ENCODE data around the gene DCLK2. TPM values are rescaled to one million over a fixed set of nuclear protein-coding genes. Genes with fewer than 3 reads are reported as not detected.

Gene DCLK2
- total and polyA plus RNA-seq, 2 of the 13 experiments (the other 11 are each of a cell fraction or from before 2014, with no cell fraction given), result not detected

DNA sequence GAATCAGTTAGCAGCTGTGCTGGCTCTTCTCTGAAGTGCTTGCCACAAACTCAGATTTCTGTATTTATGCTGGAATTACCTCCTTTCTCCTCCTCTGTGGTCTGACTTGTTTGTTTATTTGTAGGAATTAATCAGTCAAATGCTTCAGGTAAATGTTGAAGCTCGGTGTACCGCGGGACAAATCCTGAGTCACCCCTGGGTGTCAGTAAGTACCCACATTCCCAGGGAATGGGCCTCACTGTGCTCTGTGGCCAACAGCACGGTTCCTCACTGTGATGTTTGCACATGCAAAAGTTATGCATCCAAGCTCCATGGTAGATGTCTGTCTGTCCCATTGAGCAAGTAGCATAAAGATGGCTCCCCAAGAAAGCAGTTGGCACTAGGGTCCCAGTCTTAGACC lies 169.9 kb downstream of the DCLK2 start (continued):
- TF ChIP-seq, protein P1, sequence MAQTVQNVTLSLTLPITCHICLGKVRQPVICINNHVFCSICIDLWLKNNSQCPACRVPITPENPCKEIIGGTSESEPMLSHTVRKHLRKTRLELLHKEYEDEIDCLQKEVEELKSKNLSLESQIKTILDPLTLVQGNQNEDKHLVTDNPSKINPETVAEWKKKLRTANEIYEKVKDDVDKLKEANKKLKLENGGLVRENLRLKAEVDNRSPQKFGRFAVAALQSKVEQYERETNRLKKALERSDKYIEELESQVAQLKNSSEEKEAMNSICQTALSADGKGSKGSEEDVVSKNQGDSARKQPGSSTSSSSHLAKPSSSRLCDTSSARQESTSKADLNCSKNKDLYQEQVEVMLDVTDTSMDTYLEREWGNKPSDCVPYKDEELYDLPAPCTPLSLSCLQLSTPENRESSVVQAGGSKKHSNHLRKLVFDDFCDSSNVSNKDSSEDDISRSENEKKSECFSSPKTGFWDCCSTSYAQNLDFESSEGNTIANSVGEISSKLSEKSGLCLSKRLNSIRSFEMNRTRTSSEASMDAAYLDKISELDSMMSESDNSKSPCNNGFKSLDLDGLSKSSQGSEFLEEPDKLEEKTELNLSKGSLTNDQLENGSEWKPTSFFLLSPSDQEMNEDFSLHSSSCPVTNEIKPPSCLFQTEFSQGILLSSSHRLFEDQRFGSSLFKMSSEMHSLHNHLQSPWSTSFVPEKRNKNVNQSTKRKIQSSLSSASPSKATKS (CRISPR knock-in tag; IDR thresholded peaks at IDR 0.05), result no peak
- no peak for TF ChIP-seq SKI (IDR thresholded peaks at IDR 0.05; ENCODE audit: partially characterized antibody)
- TF ChIP-seq ZNF549 (CRISPR knock-in tag; IDR thresholded peaks at IDR 0.05), result no peak
- TF ChIP-seq PAX8 (CRISPR knock-in tag; IDR thresholded peaks at IDR 0.05; ENCODE audit: borderline replicate concordance), result no peak
- no peak for TF ChIP-seq MBD4 (IDR thresholded peaks at IDR 0.05; ENCODE audit: borderline replicate concordance, low read length)
- no peak for TF ChIP-seq ZNF564 (CRISPR knock-in tag; IDR thresholded peaks at IDR 0.05)
- TF ChIP-seq, protein P2, sequence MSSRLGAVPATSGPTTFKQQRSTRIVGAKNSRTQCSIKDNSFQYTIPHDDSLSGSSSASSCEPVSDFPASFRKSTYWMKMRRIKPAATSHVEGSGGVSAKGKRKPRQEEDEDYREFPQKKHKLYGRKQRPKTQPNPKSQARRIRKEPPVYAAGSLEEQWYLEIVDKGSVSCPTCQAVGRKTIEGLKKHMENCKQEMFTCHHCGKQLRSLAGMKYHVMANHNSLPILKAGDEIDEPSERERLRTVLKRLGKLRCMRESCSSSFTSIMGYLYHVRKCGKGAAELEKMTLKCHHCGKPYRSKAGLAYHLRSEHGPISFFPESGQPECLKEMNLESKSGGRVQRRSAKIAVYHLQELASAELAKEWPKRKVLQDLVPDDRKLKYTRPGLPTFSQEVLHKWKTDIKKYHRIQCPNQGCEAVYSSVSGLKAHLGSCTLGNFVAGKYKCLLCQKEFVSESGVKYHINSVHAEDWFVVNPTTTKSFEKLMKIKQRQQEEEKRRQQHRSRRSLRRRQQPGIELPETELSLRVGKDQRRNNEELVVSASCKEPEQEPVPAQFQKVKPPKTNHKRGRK (CRISPR knock-in tag; IDR thresholded peaks at IDR 0.05), result no peak
- peak; percentile 75 for TF ChIP-seq STAG1 (CRISPR knock-in tag; IDR thresholded peaks at IDR 0.05)
- TF ChIP-seq, protein P3, sequence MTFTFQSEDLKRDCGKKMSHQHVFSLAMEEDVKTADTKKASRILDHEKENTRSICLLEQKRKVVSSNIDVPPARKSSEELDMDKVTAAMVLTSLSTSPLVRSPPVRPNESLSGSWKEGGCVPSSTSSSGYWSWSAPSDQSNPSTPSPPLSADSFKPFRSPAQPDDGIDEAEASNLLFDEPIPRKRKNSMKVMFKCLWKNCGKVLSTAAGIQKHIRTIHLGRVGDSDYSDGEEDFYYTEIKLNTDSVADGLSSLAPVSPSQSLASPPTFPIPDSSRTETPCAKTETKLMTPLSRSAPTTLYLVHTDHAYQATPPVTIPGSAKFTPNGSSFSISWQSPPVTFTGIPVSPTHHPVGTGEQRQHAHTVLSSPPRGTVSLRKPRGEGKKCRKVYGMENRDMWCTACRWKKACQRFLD (CRISPR knock-in tag; IDR thresholded peaks at IDR 0.05; ENCODE audit: borderline replicate concordance), result no peak
- TF ChIP-seq ARNT2 (CRISPR knock-in tag; IDR thresholded peaks at IDR 0.05; ENCODE audit: low read depth), result no peak
- TF ChIP-seq, protein P4, sequence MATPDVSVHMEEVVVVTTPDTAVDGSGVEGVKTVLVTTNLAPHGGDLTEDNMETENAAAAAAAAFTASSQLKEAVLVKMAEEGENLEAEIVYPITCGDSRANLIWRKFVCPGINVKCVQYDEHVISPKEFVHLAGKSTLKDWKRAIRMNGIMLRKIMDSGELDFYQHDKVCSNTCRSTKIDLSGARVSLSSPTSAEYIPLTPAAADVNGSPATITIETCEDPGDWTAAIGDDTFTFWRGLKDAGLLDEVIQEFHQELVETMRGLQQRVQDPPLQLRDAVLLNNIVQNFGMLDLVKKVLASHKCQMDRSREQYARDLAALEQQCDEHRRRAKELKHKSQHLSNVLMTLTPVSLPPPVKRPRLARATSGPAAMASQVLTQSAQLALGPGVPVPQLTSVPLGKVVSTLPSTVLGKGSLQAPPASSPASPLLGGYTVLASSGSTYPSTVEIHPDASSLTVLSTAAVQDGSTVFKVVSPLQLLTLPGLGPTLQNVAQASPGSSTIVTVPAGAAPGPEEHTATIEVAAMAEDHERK (CRISPR knock-in tag; IDR thresholded peaks at IDR 0.05; ENCODE audit: low read depth), result no peak
- TF ChIP-seq PHF8 (CRISPR knock-in tag; IDR thresholded peaks at IDR 0.05), result no peak
- TF ChIP-seq, protein P5, sequence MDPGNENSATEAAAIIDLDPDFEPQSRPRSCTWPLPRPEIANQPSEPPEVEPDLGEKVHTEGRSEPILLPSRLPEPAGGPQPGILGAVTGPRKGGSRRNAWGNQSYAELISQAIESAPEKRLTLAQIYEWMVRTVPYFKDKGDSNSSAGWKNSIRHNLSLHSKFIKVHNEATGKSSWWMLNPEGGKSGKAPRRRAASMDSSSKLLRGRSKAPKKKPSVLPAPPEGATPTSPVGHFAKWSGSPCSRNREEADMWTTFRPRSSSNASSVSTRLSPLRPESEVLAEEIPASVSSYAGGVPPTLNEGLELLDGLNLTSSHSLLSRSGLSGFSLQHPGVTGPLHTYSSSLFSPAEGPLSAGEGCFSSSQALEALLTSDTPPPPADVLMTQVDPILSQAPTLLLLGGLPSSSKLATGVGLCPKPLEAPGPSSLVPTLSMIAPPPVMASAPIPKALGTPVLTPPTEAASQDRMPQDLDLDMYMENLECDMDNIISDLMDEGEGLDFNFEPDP (CRISPR knock-in tag; conservative IDR thresholded peaks at IDR 0.05), result 0 out of 2 replicates have a peak, but pooled peaks have one; percentile 27
- TF ChIP-seq, protein P6, sequence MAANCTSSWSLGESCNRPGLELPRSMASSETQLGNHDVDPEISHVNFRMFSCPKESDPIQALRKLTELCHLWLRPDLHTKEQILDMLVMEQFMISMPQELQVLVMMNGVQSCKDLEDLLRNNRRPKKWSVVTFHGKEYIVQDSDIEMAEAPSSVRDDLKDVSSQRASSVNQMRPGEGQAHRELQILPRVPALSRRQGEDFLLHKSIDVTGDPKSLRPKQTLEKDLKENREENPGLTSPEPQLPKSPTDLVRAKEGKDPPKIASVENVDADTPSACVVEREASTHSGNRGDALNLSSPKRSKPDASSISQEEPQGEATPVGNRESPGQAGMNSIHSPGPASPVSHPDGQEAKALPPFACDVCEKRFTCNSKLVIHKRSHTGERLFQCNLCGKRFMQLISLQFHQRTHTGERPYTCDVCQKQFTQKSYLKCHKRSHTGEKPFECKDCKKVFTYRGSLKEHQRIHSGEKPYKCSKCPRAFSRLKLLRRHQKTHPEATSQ (CRISPR knock-in tag; IDR thresholded peaks at IDR 0.05; ENCODE audit: borderline replicate concordance), result no peak
- TF ChIP-seq, protein P7, sequence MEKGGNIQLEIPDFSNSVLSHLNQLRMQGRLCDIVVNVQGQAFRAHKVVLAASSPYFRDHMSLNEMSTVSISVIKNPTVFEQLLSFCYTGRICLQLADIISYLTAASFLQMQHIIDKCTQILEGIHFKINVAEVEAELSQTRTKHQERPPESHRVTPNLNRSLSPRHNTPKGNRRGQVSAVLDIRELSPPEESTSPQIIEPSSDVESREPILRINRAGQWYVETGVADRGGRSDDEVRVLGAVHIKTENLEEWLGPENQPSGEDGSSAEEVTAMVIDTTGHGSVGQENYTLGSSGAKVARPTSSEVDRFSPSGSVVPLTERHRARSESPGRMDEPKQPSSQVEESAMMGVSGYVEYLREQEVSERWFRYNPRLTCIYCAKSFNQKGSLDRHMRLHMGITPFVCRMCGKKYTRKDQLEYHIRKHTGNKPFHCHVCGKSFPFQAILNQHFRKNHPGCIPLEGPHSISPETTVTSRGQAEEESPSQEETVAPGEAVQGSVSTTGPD (CRISPR knock-in tag; IDR thresholded peaks at IDR 0.05), result no peak
- TF ChIP-seq ZNF567 (CRISPR knock-in tag; IDR thresholded peaks at IDR 0.05; ENCODE audit: borderline replicate concordance), result 0 out of 2 replicates have a peak, but pooled peaks have one; percentile 61
- TF ChIP-seq MIER3 (CRISPR knock-in tag; IDR thresholded peaks at IDR 0.05; ENCODE audit: borderline replicate concordance), result no peak
- TF ChIP-seq ZNF572 (CRISPR knock-in tag; IDR thresholded peaks at IDR 0.05), result no peak
